SK-N-SH treated with all-trans-retinoic acid at 6 μM for 48 hours (cell line): ENCODE results near the gene ANKRD12.

Experiments used
- ATAC-seq: fragments of 200-7000 bp; cut with Tn5 transposase; 3 replicates; pipeline ENCODE4 v1.9.1; 2020; ENCODE audit warnings: mild to moderate bottlenecking, moderate library complexity
- BACH2 ChIP-seq: fragments of 250-450 bp; sonication (Bioruptor Pico); IDR thresholded peaks from 2 replicates; pipeline ENCODE4 v1.9.0; 2021; ENCODE audit warnings: mild to moderate bottlenecking, borderline replicate concordance
- CSDC2 ChIP-seq: fragments of 250-450 bp; sonication (Bioruptor Pico); IDR thresholded peaks from 2 replicates; pipeline ENCODE4 v1.5.0; 2020; ENCODE audit warnings: mild to moderate bottlenecking, moderate library complexity
- ESRRG ChIP-seq: fragments of 250-450 bp; sonication (Bioruptor Pico); IDR thresholded peaks from 2 replicates; pipeline ENCODE4 v1.6.1; 2021; ENCODE audit warnings: mild to moderate bottlenecking
- GLIS3 ChIP-seq: fragments of 250-450 bp; sonication (Bioruptor Pico); IDR thresholded peaks from 2 replicates; pipeline ENCODE4 v1.5.0; 2020; ENCODE audit warnings: mild to moderate bottlenecking, moderate library complexity
- ISL1 ChIP-seq: fragments of 250-450 bp; sonication (Bioruptor Pico); IDR thresholded peaks from 2 replicates; pipeline ENCODE4 v2.1.2; 2022; ENCODE audit warnings: mild to moderate bottlenecking, moderate library complexity
- OSR1 ChIP-seq: fragments of 250-450 bp; sonication (Bioruptor Pico); IDR thresholded peaks from 2 replicates; pipeline ENCODE4 v1.8.0; 2022; ENCODE audit warnings: moderate library complexity, mild to moderate bottlenecking, inconsistent platforms
- PPARA ChIP-seq: fragments of 250-450 bp; sonication (Bioruptor Pico); IDR thresholded peaks from 2 replicates; pipeline ENCODE4 v1.5.0; 2020; ENCODE audit warnings: mild to moderate bottlenecking, borderline replicate concordance
- SNAI2 ChIP-seq: fragments of 250-450 bp; sonication (Bioruptor Pico); IDR thresholded peaks from 2 replicates; pipeline ENCODE4 v1.5.0; 2020; ENCODE audit warnings: mild to moderate bottlenecking, moderate library complexity
- TCF4 ChIP-seq: fragments of 250-450 bp; sonication (Bioruptor Pico); IDR thresholded peaks from 2 replicates; pipeline ENCODE4 v1.8.0; 2021; ENCODE audit warnings: mild to moderate bottlenecking, moderate library complexity, borderline replicate concordance
- TOX ChIP-seq: fragments of 250-450 bp; sonication (Bioruptor Pico); IDR thresholded peaks from 2 replicates; pipeline ENCODE4 v1.8.0; 2021; ENCODE audit warnings: mild to moderate bottlenecking, moderate library complexity, borderline replicate concordance
- ZC3H10 ChIP-seq: fragments of 250-450 bp; sonication (Bioruptor Pico); IDR thresholded peaks from 2 replicates; pipeline ENCODE4 v1.5.1; 2021; ENCODE audit warnings: mild to moderate bottlenecking, moderate library complexity
- ZFP3 ChIP-seq: fragments of 250-450 bp; sonication (Bioruptor Pico); IDR thresholded peaks from 2 replicates; pipeline ENCODE4 v1.5.0; 2020; ENCODE audit warnings: mild to moderate bottlenecking, moderate library complexity
- ZFP30 ChIP-seq: fragments of 450-650 bp; formaldehyde crosslinking; IDR thresholded peaks from 2 replicates; pipeline ENCODE4 v1.5.0; 2022; ENCODE audit warnings: mild to moderate bottlenecking, moderate library complexity
- ZNF565 ChIP-seq: fragments of 450-650 bp; formaldehyde crosslinking; conservative IDR thresholded peaks from 2 replicates; pipeline ENCODE4 v1.5.0; 2020; ENCODE audit warnings: low read depth, mild to moderate bottlenecking, moderate library complexity
- ZNF70 ChIP-seq: fragments of 450-650 bp; formaldehyde crosslinking; IDR thresholded peaks from 2 replicates; pipeline ENCODE4 v1.5.0; 2020; ENCODE audit warnings: mild to moderate bottlenecking, moderate library complexity
- ZNF8 ChIP-seq: fragments of 450-650 bp; formaldehyde crosslinking; IDR thresholded peaks from 2 replicates; pipeline ENCODE4 v1.5.0; 2020; ENCODE audit warnings: mild to moderate bottlenecking, moderate library complexity
- TF ChIP-seq, protein P1 (sequence below): fragments of 250-450 bp; sonication (Bioruptor Pico); IDR thresholded peaks from 2 replicates; pipeline ENCODE4 v1.5.0; 2020; ENCODE audit warnings: mild to moderate bottlenecking, moderate library complexity
- TF ChIP-seq, protein P2 (sequence below): fragments of 250-450 bp; sonication (Bioruptor Pico); IDR thresholded peaks from 2 replicates; pipeline ENCODE4 v1.5.1; 2020; ENCODE audit warnings: low read depth, mild to moderate bottlenecking, moderate library complexity
- TF ChIP-seq, protein P3 (sequence below): fragments of 250-450 bp; sonication (Bioruptor Pico); IDR thresholded peaks from 2 replicates; pipeline ENCODE4 v1.5.1; 2021; ENCODE audit warnings: mild to moderate bottlenecking, moderate library complexity
- TF ChIP-seq, protein P4 (sequence below): fragments of 250-450 bp; sonication (Bioruptor Pico); IDR thresholded peaks from 2 replicates; pipeline ENCODE4 v1.8.0; 2020; ENCODE audit warnings: mild to moderate bottlenecking, moderate library complexity, borderline replicate concordance
- TF ChIP-seq, protein P5 (sequence below): fragments of 250-450 bp; sonication (Bioruptor Pico); IDR thresholded peaks from 2 replicates; pipeline ENCODE4 v1.8.0; 2021; ENCODE audit warnings: low read depth, mild to moderate bottlenecking, moderate library complexity, borderline replicate concordance

ANKRD12 gene

DNA sequence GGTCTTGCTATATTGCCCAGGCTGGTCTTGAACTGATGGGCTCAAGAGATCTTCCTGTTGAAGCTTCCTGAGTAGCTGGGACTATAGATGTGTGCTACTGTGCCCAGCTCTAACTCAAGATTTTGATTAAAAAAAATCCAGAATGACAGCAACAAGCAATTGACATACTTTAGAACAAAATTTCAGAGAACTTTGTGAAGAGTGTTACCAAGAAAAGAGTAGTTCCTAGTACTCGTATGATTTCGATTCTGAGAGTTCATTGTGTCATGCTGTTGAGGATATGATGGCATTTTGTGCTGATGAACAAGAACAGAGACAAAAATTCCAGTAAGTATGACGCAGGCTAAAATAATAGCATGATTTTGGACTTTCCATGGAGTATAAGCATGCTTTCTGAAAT is 107.8 kb downstream of the ANKRD12 start:
- no peak for TF ChIP-seq ZFP3 (CRISPR knock-in tag)
- TF ChIP-seq TOX (CRISPR knock-in tag) = no peak
- TF ChIP-seq GLIS3 (CRISPR knock-in tag) = no peak
- TF ChIP-seq, protein P1, sequence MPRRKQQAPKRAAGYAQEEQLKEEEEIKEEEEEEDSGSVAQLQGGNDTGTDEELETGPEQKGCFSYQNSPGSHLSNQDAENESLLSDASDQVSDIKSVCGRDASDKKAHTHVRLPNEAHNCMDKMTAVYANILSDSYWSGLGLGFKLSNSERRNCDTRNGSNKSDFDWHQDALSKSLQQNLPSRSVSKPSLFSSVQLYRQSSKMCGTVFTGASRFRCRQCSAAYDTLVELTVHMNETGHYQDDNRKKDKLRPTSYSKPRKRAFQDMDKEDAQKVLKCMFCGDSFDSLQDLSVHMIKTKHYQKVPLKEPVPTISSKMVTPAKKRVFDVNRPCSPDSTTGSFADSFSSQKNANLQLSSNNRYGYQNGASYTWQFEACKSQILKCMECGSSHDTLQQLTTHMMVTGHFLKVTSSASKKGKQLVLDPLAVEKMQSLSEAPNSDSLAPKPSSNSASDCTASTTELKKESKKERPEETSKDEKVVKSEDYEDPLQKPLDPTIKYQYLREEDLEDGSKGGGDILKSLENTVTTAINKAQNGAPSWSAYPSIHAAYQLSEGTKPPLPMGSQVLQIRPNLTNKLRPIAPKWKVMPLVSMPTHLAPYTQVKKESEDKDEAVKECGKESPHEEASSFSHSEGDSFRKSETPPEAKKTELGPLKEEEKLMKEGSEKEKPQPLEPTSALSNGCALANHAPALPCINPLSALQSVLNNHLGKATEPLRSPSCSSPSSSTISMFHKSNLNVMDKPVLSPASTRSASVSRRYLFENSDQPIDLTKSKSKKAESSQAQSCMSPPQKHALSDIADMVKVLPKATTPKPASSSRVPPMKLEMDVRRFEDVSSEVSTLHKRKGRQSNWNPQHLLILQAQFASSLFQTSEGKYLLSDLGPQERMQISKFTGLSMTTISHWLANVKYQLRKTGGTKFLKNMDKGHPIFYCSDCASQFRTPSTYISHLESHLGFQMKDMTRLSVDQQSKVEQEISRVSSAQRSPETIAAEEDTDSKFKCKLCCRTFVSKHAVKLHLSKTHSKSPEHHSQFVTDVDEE = no peak
- TF ChIP-seq ISL1 (CRISPR knock-in tag) = no peak
- TF ChIP-seq BACH2 (CRISPR knock-in tag) = no peak
- no peak for TF ChIP-seq CSDC2
- TF ChIP-seq, protein P2, sequence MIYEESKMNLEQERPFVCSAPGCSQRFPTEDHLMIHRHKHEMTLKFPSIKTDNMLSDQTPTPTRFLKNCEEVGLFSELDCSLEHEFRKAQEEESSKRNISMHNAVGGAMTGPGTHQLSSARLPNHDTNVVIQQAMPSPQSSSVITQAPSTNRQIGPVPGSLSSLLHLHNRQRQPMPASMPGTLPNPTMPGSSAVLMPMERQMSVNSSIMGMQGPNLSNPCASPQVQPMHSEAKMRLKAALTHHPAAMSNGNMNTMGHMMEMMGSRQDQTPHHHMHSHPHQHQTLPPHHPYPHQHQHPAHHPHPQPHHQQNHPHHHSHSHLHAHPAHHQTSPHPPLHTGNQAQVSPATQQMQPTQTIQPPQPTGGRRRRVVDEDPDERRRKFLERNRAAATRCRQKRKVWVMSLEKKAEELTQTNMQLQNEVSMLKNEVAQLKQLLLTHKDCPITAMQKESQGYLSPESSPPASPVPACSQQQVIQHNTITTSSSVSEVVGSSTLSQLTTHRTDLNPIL (CRISPR knock-in tag) = no peak
- TF ChIP-seq ZC3H10 = no peak
- TF ChIP-seq, protein P3, sequence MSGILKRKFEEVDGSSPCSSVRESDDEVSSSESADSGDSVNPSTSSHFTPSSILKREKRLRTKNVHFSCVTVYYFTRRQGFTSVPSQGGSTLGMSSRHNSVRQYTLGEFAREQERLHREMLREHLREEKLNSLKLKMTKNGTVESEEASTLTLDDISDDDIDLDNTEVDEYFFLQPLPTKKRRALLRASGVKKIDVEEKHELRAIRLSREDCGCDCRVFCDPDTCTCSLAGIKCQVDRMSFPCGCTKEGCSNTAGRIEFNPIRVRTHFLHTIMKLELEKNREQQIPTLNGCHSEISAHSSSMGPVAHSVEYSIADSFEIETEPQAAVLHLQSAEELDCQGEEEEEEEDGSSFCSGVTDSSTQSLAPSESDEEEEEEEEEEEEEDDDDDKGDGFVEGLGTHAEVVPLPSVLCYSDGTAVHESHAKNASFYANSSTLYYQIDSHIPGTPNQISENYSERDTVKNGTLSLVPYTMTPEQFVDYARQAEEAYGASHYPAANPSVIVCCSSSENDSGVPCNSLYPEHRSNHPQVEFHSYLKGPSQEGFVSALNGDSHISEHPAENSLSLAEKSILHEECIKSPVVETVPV (CRISPR knock-in tag) = no peak
- TF ChIP-seq, protein P4, sequence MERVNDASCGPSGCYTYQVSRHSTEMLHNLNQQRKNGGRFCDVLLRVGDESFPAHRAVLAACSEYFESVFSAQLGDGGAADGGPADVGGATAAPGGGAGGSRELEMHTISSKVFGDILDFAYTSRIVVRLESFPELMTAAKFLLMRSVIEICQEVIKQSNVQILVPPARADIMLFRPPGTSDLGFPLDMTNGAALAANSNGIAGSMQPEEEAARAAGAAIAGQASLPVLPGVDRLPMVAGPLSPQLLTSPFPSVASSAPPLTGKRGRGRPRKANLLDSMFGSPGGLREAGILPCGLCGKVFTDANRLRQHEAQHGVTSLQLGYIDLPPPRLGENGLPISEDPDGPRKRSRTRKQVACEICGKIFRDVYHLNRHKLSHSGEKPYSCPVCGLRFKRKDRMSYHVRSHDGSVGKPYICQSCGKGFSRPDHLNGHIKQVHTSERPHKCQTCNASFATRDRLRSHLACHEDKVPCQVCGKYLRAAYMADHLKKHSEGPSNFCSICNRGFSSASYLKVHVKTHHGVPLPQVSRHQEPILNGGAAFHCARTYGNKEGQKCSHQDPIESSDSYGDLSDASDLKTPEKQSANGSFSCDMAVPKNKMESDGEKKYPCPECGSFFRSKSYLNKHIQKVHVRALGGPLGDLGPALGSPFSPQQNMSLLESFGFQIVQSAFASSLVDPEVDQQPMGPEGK (CRISPR knock-in tag) = no peak
- TF ChIP-seq ZNF565 (CRISPR knock-in tag) = no peak
- TF ChIP-seq, all 23 proteins: peak for 0
- no peak for ATAC-seq

DNA sequence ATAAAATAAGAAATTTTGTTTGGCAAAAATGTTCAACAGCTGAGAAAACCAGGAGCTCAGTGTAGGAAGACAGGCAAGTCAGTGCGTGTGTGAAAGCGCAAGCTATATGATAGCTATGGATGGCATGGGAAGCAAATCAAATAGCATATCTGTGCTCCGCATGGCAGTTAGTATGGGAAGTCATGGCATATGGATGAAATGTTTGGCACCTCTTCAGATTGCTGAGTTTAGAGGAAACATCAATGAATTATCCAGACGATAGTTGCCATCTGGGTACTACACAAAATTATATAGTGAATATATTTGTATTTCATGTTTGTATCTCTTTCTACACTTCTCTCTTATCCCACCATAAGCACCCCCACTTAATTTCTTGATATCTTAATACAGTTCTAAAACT is 112.1 kb downstream of the ANKRD12 start:
- ATAC-seq = no peak

More for the DNA sequence above, 112.1 kb downstream of the ANKRD12 start:
- TF ChIP-seq, protein P1 = no peak
- no peak for TF ChIP-seq TCF4 (CRISPR knock-in tag)
- TF ChIP-seq ESRRG (CRISPR knock-in tag) = no peak
- no peak for TF ChIP-seq ZC3H10
- TF ChIP-seq, protein P4 (CRISPR knock-in tag) = no peak
- no peak for TF ChIP-seq BACH2 (CRISPR knock-in tag)
- no peak for TF ChIP-seq ZNF70 (CRISPR knock-in tag)
- TF ChIP-seq TOX (CRISPR knock-in tag) = no peak
- TF ChIP-seq ZNF8 = no peak
- TF ChIP-seq, protein P5, sequence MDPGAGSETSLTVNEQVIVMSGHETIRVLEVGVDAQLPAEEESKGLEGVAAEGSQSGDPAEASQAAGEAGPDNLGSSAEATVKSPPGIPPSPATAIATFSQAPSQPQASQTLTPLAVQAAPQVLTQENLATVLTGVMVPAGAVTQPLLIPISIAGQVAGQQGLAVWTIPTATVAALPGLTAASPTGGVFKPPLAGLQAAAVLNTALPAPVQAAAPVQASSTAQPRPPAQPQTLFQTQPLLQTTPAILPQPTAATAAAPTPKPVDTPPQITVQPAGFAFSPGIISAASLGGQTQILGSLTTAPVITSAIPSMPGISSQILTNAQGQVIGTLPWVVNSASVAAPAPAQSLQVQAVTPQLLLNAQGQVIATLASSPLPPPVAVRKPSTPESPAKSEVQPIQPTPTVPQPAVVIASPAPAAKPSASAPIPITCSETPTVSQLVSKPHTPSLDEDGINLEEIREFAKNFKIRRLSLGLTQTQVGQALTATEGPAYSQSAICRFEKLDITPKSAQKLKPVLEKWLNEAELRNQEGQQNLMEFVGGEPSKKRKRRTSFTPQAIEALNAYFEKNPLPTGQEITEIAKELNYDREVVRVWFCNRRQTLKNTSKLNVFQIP (CRISPR knock-in tag) = no peak
- TF ChIP-seq PPARA = no peak
- TF ChIP-seq CSDC2 = no peak
- no peak for TF ChIP-seq ISL1 (CRISPR knock-in tag)
- TF ChIP-seq SNAI2 = no peak
- TF ChIP-seq GLIS3 (CRISPR knock-in tag) = no peak
- no peak for TF ChIP-seq OSR1 (CRISPR knock-in tag)
- TF ChIP-seq ZFP30 (CRISPR knock-in tag) = no peak
- TF ChIP-seq, protein P3 (CRISPR knock-in tag) = no peak
